ENCODE measurements around the gene MRPL39. TPM values are rescaled to one million over a fixed set of nuclear protein-coding genes. Genes with fewer than 3 reads are reported as not detected.

The MRPL39 gene
- total RNA-seq, 4 donors from 2014 or later, result 12.5 to 30.5 (median 28.1) TPM

- no peak overlapping the region for H3K4me3 ChIP-seq
- DNase-seq, result no peak
- TF ChIP-seq POLR2A (IDR thresholded peaks at IDR 0.05) (no peak), CTCF (IDR thresholded peaks at IDR 0.05) (no peak)
- peaks cover 0 to 15% (median 0%) of the 10 kb centered on the region in 3 donors for H3K36me3 ChIP-seq
- WGBS, 2 donors, result 77 to 83% methylated on average over 3 of the region's 3 CpGs
- H3K4me1 ChIP-seq, result peaks cover 0 to 22% (median 0%) of the 10 kb centered on the region in 3 donors
- H3K27ac ChIP-seq, result no peak overlapping the region
- intact Hi-C loops (cut with DNase I), result no loop called here
- H3K27me3 ChIP-seq, result no peaks in the 10 kb centered on the region
- H3K9me3 ChIP-seq, result no peaks in the 10 kb centered on the region
These were observed 40.6 kb downstream of the MRPL39 start for GRCh38 chr21:25566645-25567044.

- no peak for TF ChIP-seq CTCF (IDR thresholded peaks at IDR 0.05)
- no peak for TF ChIP-seq POLR2A (IDR thresholded peaks at IDR 0.05)
- intact Hi-C loops (cut with DNase I), result no loop called here
- 83 to 90% methylated on average over 3 of the region's 3 CpGs for WGBS, 2 donors
- Histone ChIP-seq H3K9me3 (no peaks in the 10 kb centered on the region), H3K4me3 (no peak overlapping the region), H3K27ac (peak overlapping the region in 1 of 4 donors; percentile 6), H3K36me3 (peaks cover 0 to 15% (median 0%) of the 10 kb centered on the region in 3 donors), H3K27me3 (no peaks in the 10 kb centered on the region), H3K4me1 (peaks cover 0 to 33% (median 0%) of the 10 kb centered on the region in 3 donors)
- no peak for DNase-seq
These were observed 41.7 kb downstream of the MRPL39 start for GRCh38 chr21:25565272-25566211.

GRCh38 chr21:25564349-25564948 is 42.8 kb downstream of the MRPL39 start:
- H3K27me3 ChIP-seq, result no peaks in the 10 kb centered on the region
- WGBS, 2 donors, result 80 to 94% methylated on average over 3 of the region's 3 CpGs
- H3K9me3 ChIP-seq, result no peaks in the 10 kb centered on the region
- H3K27ac ChIP-seq, result no peak overlapping the region
- no peak for TF ChIP-seq POLR2A (IDR thresholded peaks at IDR 0.05)
- no peak for TF ChIP-seq CTCF (IDR thresholded peaks at IDR 0.05)
- no peak overlapping the region for H3K4me3 ChIP-seq
- intact Hi-C loops (cut with DNase I), result no loop called here
- peaks cover 0 to 15% (median 0%) of the 10 kb centered on the region in 3 donors for H3K36me3 ChIP-seq
- no peak for DNase-seq
- H3K4me1 ChIP-seq, result peaks cover 0 to 38% (median 0%) of the 10 kb centered on the region in 3 donors

GRCh38 chr21:25563361-25564116 is 43.7 kb downstream of the MRPL39 start:
- no peak for TF ChIP-seq CTCF (IDR thresholded peaks at IDR 0.05)
- TF ChIP-seq POLR2A (IDR thresholded peaks at IDR 0.05), result no peak
- peak overlapping the region in 2 of 4 donors; percentile 14 to 24 for H3K27ac ChIP-seq
- no peak for DNase-seq
- H3K36me3 ChIP-seq, result peaks cover 0 to 15% (median 0%) of the 10 kb centered on the region in 3 donors
- no peaks in the 10 kb centered on the region for H3K9me3 ChIP-seq
- intact Hi-C loops (cut with DNase I), result no loop called here
- H3K4me3 ChIP-seq, result peak overlapping the region in 2 of 4 donors; percentile 6 to 77
- no peaks in the 10 kb centered on the region for H3K27me3 ChIP-seq
- WGBS, 2 donors, result 50 to 56% methylated on average over 3 of the region's 3 CpGs
- peaks cover 0 to 38% (median 0%) of the 10 kb centered on the region in 3 donors for H3K4me1 ChIP-seq
